Suprapubic skin (tissue), 3 donors: Measurements from ENCODE around the gene LCN9.

Experiments used
- POLR2AphosphoS5 ChIP-seq, 3 donors: sonication (generic); formaldehyde crosslinking; IDR thresholded peaks; one replicate each; pipeline ENCODE4 v1.6.1; 2017; ENCODE audit warnings: antibody characterized with exemption in 3 of 3
- TF ChIP-seq, protein P1 (sequence below), 2 donors: fragments of 200-600 bp in 1 of 2; fragments of 450-650 bp in 1 of 2; sonication (generic) in 1 of 2; IDR thresholded peaks; one replicate each; pipeline ENCODE4 v1.5.1; 2016 to 2019; ENCODE audit warnings: antibody characterized with exemption in 2 of 2, mild to moderate bottlenecking in 1 of 2, moderate library complexity in 1 of 2

DNA sequence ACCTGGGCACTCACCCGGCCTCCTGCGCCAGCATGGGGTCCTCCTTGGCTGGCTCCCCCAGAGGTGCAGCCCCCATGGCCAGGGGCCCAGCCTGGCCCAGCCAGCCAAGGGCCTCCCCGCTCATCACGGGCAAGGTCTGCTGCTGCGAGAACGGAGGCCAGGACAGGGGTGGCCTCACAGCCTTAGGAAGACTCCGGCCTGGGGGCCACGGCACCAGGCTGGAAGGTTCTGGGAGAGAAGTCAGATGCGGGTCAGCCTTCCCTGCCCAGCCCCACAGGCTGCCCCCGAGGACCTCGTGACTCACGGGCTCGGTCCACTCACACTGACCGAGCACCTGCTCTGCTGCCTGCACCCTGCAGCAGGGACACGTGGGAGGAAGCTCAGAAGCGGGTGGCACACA, 31.9 kb downstream of the LCN9 start:
- TF ChIP-seq, protein P1, sequence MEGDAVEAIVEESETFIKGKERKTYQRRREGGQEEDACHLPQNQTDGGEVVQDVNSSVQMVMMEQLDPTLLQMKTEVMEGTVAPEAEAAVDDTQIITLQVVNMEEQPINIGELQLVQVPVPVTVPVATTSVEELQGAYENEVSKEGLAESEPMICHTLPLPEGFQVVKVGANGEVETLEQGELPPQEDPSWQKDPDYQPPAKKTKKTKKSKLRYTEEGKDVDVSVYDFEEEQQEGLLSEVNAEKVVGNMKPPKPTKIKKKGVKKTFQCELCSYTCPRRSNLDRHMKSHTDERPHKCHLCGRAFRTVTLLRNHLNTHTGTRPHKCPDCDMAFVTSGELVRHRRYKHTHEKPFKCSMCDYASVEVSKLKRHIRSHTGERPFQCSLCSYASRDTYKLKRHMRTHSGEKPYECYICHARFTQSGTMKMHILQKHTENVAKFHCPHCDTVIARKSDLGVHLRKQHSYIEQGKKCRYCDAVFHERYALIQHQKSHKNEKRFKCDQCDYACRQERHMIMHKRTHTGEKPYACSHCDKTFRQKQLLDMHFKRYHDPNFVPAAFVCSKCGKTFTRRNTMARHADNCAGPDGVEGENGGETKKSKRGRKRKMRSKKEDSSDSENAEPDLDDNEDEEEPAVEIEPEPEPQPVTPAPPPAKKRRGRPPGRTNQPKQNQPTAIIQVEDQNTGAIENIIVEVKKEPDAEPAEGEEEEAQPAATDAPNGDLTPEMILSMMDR (IDR thresholded peaks at IDR 0.05), result no peak
- no peak for TF ChIP-seq POLR2AphosphoS5 (IDR thresholded peaks at IDR 0.05)
